Measurements from ENCODE around the gene FANCC. TPM values are rescaled to one million over a fixed set of nuclear protein-coding genes. Genes with fewer than 3 reads are reported as not detected.

Gene FANCC
- total RNA-seq, 1 donor from 2014 or later = 12.2 TPM

GRCh38 chr9:95202076-95202681 is 115.3 kb downstream of the FANCC start:
- FAIRE-seq = no peak
- no peak for DNase-seq (ENCODE audit: low spot score in 2 of 2)

GRCh38 chr9:95201206-95201605 is 116.3 kb downstream of the FANCC start:
- FAIRE-seq (no peak), DNase-seq (ENCODE audit: low spot score in 2 of 2) (no peak)

GRCh38 chr9:95197692-95198271 is 119.7 kb downstream of the FANCC start:
- no peak for FAIRE-seq
- DNase-seq (ENCODE audit: low spot score in 2 of 2) = no peak

GRCh38 chr9:95193480-95193879 is 124.0 kb downstream of the FANCC start:
- FAIRE-seq (no peak), DNase-seq (ENCODE audit: low spot score in 2 of 2) (no peak)

- DNase-seq (ENCODE audit: low spot score in 2 of 2) (no peak), FAIRE-seq (no peak)
Observed at GRCh38 chr9:95193067-95193466, 124.4 kb downstream of the FANCC start.

GRCh38 chr9:95192631-95193030 is 124.9 kb downstream of the FANCC start:
- DNase-seq (ENCODE audit: low spot score in 2 of 2) (no peak), FAIRE-seq (no peak)

GRCh38 chr9:95190413-95190812 is 127.1 kb downstream of the FANCC start:
- no peak for FAIRE-seq
- DNase-seq (ENCODE audit: low spot score in 2 of 2) = no peak

GRCh38 chr9:95189251-95190098 is 128.0 kb downstream of the FANCC start:
- FAIRE-seq = no peak

GRCh38 chr9:95188459-95188858 is 129.1 kb downstream of the FANCC start:
- DNase-seq (ENCODE audit: low spot score in 2 of 2) = no peak
- FAIRE-seq = no peak

More at GRCh38 chr9:95189251-95190098, 128.0 kb downstream of the FANCC start:
- peak in 1 of 2 donors; percentile 27 for DNase-seq (ENCODE audit: low spot score in 2 of 2)

- no peak for DNase-seq (ENCODE audit: low spot score in 2 of 2)
- FAIRE-seq = no peak
Observed at GRCh38 chr9:95185956-95186355, 131.6 kb downstream of the FANCC start.

GRCh38 chr9:95182854-95183563 is 134.5 kb downstream of the FANCC start:
- DNase-seq (ENCODE audit: low spot score in 2 of 2) = no peak
- no peak for FAIRE-seq

GRCh38 chr9:95181835-95182234 is 135.7 kb downstream of the FANCC start:
- no peak for DNase-seq (ENCODE audit: low spot score in 2 of 2)
- FAIRE-seq = no peak

GRCh38 chr9:95181226-95181818 is 136.2 kb downstream of the FANCC start:
- FAIRE-seq = no peak
- no peak for DNase-seq (ENCODE audit: low spot score in 2 of 2)

GRCh38 chr9:95177617-95178016 is 139.9 kb downstream of the FANCC start:
- FAIRE-seq (no peak), DNase-seq (ENCODE audit: low spot score in 2 of 2) (no peak)

- FAIRE-seq (no peak), DNase-seq (ENCODE audit: low spot score in 2 of 2) (no peak)
Observed at GRCh38 chr9:95176755-95177319, 140.7 kb downstream of the FANCC start.

GRCh38 chr9:95175523-95175922 is 142.0 kb downstream of the FANCC start:
- DNase-seq (ENCODE audit: low spot score in 2 of 2) = no peak
- FAIRE-seq = no peak

GRCh38 chr9:95174038-95174437 is 143.5 kb downstream of the FANCC start:
- FAIRE-seq = no peak

GRCh38 chr9:95171596-95171995 is 145.9 kb downstream of the FANCC start:
- no peak for DNase-seq (ENCODE audit: low spot score in 2 of 2)
- no peak for FAIRE-seq

More at GRCh38 chr9:95174038-95174437, 143.5 kb downstream of the FANCC start:
- DNase-seq (ENCODE audit: low spot score in 2 of 2) = no peak

GRCh38 chr9:95171001-95171400 is 146.5 kb downstream of the FANCC start:
- no peak for FAIRE-seq

GRCh38 chr9:95167998-95168397 is 149.5 kb downstream of the FANCC start:
- no peak for FAIRE-seq
- DNase-seq (ENCODE audit: low spot score in 2 of 2) = no peak

More at GRCh38 chr9:95171001-95171400, 146.5 kb downstream of the FANCC start:
- no peak for DNase-seq (ENCODE audit: low spot score in 2 of 2)

All from frontal cortex (tissue), 4 donors.